T-helper 9 cell (primary cell): ENCODE measurements around the gene POLR2F.
"Not testable (repeated sequence)": the region's sequence is repeated elsewhere in the genome, so short reads cannot be mapped to it uniquely, and the experiment has no call there.

ENCODE experiments used
- DNase-seq: peaks from one replicate; pipeline ENCODE4 v3.0.0-alpha.2; 2020

The POLR2F gene

GRCh38 chr22:37925767-37926166, 27.7 kb upstream of the POLR2F start:
- DNase-seq = no peak

DNA sequence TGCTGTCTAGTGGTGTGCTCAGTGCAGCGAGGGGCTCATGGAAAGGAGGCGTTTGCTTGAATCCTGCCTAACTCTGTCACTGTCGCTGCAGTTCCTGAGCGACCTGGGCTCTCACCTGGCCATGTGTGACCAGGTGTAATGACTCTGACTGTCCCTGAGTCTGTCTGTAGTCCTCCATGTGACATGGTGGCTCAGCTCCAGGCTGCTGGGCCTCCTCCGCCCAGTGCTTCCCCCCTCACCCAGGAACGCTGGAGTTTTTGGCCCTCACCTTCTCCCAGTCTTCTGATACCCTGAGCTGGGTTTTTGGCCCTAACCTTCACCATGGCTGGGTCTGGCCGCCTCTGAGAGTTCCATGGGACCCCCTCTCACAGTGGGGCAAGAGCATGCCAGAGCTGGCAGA, 27.1 kb upstream of the POLR2F start:
- no peak for DNase-seq

DNA sequence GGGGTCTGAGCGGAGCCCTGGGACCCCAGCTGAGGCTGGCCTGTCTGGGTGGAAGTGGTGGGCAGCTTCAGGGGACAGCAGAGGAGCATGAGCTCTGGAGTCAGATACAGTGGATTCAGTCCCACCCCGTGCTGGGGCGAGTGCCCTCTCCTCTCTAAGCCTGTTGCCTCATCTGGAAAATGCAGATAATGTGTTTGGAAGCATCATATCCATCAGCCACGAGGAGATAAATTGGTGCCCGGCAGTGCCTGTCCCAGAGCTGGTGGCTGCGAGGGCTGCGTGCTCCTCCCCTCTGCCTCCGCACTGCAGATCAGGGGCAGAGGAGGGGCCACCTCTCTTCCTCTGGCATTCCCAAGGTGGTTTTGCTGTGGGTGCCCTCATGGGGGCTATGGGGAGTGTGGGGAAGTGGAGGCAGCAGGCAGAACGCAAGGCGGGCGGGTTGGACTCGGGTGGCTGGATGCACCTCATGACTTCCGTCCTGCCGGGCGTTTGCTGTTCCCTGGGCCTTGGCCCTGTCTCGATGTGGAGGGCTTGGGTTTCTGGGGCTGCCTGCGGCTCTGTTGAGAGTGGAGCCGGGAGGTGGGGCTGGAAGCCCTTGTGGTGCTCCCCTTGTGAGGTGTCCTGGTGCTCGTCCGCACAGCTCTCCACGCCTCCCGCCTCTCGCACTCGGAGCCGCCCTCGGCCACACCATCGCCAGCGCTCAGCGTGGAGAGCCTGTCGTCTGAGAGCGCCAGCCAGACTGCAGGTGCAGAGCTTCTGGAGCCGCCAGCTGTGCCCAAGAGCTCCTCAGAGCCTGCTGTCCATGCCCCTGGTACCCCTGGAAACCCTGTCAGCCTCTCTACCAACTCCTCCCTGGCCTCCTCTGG, 26.5 kb upstream of the POLR2F start:
- DNase-seq = no peak

GRCh38 chr22:37927637-37927936, 25.9 kb upstream of the POLR2F start:
- DNase-seq = no peak

DNA sequence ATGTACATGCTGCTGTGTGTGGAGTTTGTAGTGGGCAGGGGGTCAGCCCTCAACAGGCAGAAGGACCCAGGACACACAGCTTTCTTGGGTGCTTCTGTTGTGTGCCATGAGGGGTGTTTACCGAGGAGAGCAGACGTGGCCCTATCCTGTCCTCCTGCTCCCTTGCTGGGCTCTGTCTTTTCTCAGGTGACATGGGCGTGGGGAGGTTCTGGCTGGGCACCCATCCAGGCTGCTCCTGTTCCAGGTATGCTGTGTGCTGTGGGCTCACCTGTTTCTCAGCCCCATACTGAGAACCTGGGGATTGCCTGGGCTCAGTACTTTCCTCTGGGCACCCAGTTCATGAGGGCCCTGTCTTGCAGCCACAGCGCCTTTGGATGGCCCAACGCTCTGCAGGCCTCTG, 24.1 kb upstream of the POLR2F start:
- DNase-seq = no peak

GRCh38 chr22:37930270-37930951, 23.1 kb upstream of the POLR2F start:
- DNase-seq = no peak

- DNase-seq = no peak
Observed at GRCh38 chr22:37930952-37931440, 22.5 kb upstream of the POLR2F start.

- DNase-seq = no peak
Observed at GRCh38 chr22:37931893-37932389, 21.6 kb upstream of the POLR2F start.

DNA sequence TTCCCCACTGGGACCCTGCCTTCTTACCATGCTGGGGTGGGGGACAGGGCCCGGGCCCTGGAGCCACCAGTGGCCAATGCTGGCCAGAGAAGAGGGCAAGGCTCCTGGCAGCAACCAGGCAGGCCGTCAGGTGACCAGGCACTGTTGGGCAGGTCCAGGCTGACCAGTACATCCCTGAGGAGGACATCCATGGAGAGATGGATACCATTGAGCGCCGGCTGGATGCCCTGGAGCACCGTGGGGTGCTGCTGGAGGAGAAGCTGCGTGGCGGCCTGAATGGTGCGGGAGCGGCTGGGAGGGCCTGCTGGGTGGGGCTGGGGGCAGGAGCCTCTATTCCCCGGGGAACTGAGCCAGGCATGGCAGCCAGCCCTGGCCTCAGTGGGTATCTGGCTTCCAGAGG, 21.1 kb upstream of the POLR2F start:
- DNase-seq = no peak

GRCh38 chr22:37932821-37933578, 20.5 kb upstream of the POLR2F start:
- no peak for DNase-seq

- DNase-seq = peak; percentile 67
Observed at GRCh38 chr22:37933711-37934376, 19.7 kb upstream of the POLR2F start.

- no peak for DNase-seq
Observed at GRCh38 chr22:37940698-37941376, 12.7 kb upstream of the POLR2F start.

DNA sequence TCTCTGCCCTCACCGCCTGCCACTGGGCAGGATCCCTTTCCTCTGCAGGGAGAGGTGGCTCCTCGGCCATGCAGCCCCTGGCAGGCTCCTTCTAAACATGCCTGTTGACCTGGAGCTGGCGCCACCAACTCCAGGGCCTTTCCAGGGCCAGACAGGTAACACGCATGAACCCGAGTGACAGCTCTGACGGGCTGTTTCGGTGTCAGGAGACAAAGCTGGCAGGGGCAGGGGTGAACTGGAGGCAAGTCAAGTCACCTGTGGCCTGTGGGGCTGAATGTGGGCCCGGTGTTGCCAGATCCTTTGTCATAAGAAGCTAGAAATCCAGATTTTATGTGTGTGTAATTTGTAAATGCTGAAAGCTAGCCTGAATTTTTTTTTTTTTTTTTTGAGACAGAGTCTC, 11.4 kb upstream of the POLR2F start:
- DNase-seq = no peak

GRCh38 chr22:37943136-37943824, 10.2 kb upstream of the POLR2F start:
- no peak for DNase-seq

- no peak for DNase-seq
Observed at GRCh38 chr22:37943825-37944198, 9.7 kb upstream of the POLR2F start.

DNA sequence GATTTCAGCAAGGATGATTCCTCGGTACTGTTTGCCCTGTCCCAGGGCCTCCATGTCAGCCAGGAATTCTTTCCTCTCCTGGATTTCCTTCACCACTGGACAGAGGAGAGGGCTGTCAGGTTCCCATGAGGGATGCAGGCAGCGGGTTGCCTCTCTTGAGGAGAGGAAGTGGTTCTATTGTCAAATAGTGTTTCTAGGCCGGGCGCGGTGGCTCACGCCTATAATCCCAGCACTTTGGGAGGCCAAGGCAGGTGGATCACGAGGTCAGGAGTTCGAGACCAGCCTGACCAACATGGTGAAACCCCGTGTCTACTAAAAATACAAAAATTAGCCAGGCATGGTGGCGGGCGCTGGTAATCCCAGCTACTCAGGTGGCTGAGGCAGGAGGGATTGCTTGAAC, 9.1 kb upstream of the POLR2F start:
- DNase-seq = not testable (repeated sequence)

DNA sequence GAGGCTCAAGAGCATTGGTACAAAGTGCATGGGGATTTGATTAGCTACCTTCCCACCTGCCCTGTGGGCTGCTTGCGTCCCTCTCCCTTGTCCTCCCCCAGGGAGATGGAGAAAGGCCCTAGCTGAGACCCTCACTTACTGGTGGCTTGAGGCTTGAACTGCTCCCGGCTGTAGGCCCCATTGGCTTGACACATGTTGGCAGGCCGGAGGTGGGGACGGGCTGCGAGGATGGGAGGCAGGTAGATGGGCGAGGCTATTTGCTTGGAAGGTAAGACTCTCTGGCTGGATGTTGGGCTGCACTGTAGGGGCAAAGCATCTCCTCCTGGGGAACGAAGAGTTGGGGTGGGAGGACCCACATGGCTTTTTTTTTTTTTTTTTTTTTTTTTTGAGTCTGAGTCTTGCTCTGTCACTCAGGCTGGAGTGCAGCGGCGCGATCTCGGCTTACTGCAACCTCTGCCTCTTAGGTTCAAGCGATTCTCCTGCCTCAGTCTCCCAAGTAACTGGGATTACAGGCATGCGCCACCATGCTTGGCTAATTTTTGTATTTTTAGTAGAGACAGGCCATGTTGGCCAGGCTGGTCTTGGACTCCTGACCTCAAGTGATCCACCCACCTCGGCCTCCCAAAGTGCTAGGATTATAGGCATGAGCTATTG, 6.2 kb upstream of the POLR2F start:
- not testable (repeated sequence) for DNase-seq

GRCh38 chr22:37951305-37951704, 2.2 kb upstream of the POLR2F start:
- DNase-seq = no peak

DNA sequence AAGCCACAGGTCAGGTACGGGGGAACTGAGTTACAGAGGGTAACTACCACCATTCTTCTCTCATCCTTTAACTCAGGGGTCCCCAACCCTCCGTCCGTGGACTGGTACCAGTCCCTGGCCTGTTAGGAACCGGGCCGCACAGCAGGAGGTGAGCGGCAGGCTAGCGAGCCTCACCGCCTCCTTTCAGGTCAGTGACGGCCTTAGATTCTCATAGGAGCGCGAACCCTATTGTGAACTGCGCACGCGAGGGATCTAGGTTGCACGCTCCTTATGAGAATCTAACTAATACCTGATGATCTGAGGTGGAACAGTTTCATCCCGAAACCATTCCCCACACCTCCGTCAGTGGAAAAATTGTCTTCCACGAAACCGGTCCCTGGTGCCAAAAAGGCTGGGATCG, 870 bp upstream of the POLR2F start:
- DNase-seq = not testable (repeated sequence)

DNA sequence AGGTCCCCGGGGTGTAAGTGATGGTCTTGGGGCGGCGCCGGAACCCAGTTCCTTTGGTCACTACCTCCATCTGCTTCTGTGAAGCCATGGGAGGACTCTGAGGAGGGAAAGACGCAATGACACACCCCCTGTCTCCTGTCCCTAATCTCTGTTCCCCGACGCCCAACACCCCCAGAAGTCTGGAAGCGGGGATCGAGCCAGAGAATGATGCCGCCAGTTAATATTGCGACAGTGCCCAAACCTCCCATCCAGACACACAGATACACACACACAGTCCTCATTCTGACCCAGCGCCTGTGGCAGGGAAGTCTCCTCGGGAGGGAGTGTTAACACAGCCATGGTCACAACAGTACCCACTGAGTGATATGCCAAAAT, 450 bp upstream of the POLR2F start:
- DNase-seq = no peak

DNA sequence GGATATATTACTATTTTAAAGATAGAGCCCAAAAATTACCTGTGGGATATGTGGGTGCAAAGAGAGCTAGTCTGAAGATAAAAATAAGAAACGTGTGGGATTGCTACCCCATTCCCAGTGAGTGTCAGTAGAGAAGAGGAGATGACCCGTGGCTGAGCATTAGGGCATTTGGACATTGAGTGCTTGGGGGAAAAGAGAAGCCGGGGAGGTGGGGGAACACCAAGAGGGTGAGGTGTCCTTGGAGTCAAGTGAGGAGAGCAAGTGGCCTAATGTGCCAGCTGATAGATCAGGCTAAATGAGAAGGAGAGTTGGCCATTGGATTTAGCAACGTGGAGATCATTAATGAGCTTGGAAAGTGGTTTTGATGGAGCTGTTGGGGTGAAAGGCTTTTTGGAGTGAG, 1.2 kb downstream of the POLR2F start:
- no peak for DNase-seq
